Choroid plexus epithelial cell (primary cell): Measurements from ENCODE around the gene CXCL9.

Source experiments
- DNase-seq: peaks from one replicate; pipeline ENCODE4 v3.0.0-alpha.2; 2010; ENCODE audit warnings: low read depth
- H3K4me3 ChIP-seq: 2 replicates; pipeline ENCODE4 v1.5.1; 2011; ENCODE audit warnings: low read depth, mild to moderate bottlenecking, control low read depth, low read length, moderate library complexity
- TF ChIP-seq, protein P1 (sequence below): conservative IDR thresholded peaks from 2 replicates; pipeline ENCODE4 v1.5.1; 2011; ENCODE audit warnings: low read depth, mild to moderate bottlenecking, control low read depth, inconsistent platforms, low read length, moderate library complexity

CXCL9 gene

GRCh38 chr4:76011018-76011670 is 3.8 kb upstream of the CXCL9 start:
- DNase-seq = no peak
- no peak overlapping the region for H3K4me3 ChIP-seq
- TF ChIP-seq, protein P1, sequence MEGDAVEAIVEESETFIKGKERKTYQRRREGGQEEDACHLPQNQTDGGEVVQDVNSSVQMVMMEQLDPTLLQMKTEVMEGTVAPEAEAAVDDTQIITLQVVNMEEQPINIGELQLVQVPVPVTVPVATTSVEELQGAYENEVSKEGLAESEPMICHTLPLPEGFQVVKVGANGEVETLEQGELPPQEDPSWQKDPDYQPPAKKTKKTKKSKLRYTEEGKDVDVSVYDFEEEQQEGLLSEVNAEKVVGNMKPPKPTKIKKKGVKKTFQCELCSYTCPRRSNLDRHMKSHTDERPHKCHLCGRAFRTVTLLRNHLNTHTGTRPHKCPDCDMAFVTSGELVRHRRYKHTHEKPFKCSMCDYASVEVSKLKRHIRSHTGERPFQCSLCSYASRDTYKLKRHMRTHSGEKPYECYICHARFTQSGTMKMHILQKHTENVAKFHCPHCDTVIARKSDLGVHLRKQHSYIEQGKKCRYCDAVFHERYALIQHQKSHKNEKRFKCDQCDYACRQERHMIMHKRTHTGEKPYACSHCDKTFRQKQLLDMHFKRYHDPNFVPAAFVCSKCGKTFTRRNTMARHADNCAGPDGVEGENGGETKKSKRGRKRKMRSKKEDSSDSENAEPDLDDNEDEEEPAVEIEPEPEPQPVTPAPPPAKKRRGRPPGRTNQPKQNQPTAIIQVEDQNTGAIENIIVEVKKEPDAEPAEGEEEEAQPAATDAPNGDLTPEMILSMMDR = no peak

- TF ChIP-seq, protein P1 = no peak
- DNase-seq = no peak
- no peak overlapping the region for H3K4me3 ChIP-seq
These were observed 3.3 kb upstream of the CXCL9 start for GRCh38 chr4:76010576-76010975.

DNA sequence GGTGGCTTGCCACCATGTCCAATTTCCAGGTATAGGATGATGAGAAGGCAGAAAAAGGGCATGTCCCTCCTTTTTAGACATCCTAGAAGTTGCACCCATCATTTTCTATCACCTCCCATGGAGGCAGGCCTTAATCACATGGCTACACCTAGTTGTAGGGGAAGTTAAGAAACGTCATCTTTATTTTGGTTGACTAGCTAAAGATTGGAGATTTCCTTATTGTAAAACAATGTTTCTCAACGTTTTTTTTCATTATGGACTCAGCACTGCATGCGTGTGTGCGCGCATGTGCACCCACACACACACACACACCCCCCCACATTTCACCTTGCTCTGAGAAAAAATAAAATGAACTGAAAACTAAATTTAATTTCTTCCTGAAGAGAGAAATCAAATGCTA is 2.0 kb upstream of the CXCL9 start:
- no peak for DNase-seq
- H3K4me3 ChIP-seq = no peak overlapping the region
- TF ChIP-seq, protein P1 = no peak

DNA sequence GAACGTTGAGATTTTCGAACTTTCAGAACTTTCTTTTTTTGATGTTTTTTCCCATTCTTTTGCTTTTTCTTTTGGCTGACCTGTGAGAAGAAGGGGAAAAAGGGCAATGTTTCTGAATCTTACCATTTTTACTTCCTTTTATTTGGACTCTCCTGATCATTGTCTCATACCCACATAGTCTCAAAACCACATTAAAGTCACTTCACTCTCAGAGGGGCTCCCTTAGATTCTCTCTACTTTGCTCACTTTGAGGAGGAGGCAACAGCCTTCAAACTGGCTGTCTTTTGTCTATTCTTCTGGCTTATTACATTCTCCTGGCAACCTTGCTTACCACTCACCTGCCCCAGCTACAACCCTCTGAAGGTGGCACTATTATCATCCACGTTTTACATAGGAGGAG is 3.7 kb downstream of the CXCL9 start:
- TF ChIP-seq, protein P1 = no peak
- no peak overlapping the region for H3K4me3 ChIP-seq
- no peak for DNase-seq

GRCh38 chr4:76003035-76003434 is 4.3 kb downstream of the CXCL9 start:
- DNase-seq = no peak
- TF ChIP-seq, protein P1 = no peak
- no peak overlapping the region for H3K4me3 ChIP-seq

DNA sequence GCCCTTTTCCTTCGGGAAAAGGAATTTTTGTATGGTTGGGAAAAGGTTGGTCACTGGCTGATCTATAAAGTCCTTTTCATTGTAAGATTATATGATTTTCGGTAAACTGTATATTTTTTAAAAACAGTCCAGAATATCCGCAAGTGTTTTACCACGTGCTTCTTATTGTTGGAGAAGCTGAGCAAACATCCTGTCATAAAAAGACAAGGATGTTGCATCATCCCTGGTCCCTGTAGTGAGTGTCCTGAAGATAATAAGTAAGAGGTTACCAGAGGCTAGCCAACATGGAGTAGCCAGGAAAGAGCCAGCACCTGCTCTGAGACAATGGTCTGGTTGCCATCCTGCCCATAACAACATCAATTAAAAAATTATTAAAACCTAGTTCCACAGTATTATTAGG is 5.1 kb downstream of the CXCL9 start:
- H3K4me3 ChIP-seq = no peak overlapping the region
- peak; percentile 33 for DNase-seq

DNA sequence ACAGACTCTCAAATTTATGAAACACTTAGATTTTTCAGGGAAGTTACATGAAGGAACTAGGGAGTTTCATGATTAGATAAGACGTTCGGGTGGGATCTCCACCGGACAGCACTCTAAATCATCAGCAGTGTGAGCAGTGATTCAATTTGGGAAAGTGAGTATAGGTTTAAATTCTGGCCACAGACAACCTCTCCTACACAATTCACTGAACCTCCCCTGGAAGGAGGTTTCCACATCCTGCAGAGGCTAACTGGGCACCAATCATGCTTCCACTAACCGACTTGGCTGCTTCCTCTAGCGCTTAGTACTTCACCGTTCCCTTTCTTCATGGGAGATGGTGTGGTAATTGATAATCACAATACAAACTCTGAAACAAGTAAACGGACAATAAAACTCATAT is 5.6 kb downstream of the CXCL9 start:
- TF ChIP-seq, protein P1 = no peak
- no peak overlapping the region for H3K4me3 ChIP-seq
- no peak for DNase-seq

More for the DNA sequence above, 5.1 kb downstream of the CXCL9 start:
- TF ChIP-seq, protein P1 = no peak
